NCI-H2196 (cell line): ENCODE measurements around the gene CDRT15L2.
"Not testable (repeated sequence)": the region's sequence is repeated elsewhere in the genome, so short reads cannot be mapped to it uniquely, and the experiment has no call there.

Experiments
- DNase-seq: peaks from one replicate; lab custom pipeline; 2025; ENCODE audit not compliant: unreplicated experiment; lab: John Stamatoyannopoulos, UW

The CDRT15L2 gene

DNA sequence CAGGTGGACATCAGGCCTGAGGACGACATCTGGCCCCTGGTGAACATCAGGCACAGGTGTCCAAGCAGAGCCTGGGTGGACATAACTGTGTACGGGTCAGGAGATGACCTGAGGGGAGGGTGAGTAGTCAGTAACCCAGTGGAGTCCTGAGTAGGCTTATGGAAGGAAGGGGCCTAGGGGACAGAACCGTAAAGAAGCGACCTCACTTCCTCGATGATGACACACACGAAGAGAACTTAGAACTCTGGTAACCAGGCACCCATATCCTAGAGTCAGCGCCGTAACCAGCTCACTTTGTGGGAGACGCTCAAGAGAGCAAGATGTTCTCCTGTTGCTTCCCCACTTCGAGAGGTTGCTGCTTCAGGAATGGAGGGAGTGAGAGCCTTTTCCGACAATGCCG is at the start of gene CDRT15L2:
Gene CDRT15L2, plus strand, starts transcription at position 301 of the 400 bp plus-strand sequence. Its CDS starts 20 bp downstream, at position 321.
- not testable (repeated sequence) for DNase-seq

DNA sequence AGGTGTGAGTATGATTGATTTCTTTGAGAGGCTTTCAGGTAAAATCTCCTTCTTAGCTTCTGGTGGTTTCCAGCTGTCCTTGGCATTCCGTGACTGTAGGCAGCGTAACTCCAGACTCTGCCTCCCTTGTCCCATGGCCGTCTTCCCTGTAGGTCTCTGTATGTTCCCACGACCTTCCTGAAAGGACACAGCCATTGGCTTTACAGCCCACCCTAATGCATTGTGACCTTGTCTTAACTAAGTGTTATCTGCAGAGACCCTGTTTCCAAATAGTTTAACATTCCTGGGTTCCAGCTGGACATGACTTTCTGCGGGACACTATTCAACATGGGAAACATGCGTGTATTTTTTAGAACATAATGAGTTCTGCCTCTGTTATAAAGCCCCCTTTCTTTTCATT is 49.4 kb upstream of the CDRT15L2 start:
- DNase-seq = not testable (repeated sequence)

DNA sequence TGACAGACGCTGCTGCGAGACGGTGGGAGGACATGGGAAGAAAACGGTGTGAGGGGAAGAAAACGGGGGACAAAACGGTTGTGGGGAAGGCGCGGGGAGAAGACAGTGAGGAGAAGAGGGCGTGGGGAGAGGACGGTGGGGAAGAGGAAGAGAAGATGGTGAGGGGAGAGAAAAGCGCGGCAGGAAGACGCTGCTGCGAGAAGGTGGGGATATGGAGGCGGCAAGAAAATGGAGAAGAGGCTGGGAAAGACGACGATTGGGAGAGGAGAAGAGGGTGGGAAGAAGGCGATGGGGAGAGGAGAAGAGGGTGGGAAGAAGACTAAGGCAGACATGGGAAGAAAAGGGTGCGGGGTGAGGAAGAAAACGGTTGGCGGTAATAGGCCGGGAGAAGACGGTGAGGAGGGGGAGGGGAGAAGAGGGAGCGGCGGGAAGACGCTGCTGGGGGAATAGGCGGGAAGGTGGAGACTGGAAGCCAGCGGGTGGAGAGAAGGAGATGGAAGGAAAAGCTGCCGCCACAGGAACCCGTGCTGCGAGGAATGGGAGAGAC is 46.9 kb upstream of the CDRT15L2 start:
- not testable (repeated sequence) for DNase-seq

DNA sequence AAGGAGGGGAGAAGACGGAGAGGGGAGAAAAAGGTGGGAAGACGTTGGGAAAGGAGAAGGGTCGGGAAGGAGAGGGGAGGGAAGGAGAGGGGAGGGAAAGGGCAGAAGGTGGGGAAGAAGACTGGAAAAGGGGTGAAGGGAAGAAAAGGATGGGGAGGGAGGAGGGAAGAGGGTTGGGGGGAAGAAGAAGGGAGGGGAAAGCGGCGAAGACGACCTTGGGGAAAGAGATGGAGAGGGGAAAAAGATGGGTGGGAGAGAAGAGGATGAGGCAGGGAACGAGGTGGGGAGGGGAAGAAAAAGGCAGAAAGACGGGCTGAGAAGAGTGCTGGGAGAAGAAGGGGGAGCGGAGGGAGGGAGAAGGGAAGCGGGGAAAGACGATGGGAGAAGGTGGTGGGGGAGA is 46.3 kb upstream of the CDRT15L2 start:
- DNase-seq = not testable (repeated sequence)

DNA sequence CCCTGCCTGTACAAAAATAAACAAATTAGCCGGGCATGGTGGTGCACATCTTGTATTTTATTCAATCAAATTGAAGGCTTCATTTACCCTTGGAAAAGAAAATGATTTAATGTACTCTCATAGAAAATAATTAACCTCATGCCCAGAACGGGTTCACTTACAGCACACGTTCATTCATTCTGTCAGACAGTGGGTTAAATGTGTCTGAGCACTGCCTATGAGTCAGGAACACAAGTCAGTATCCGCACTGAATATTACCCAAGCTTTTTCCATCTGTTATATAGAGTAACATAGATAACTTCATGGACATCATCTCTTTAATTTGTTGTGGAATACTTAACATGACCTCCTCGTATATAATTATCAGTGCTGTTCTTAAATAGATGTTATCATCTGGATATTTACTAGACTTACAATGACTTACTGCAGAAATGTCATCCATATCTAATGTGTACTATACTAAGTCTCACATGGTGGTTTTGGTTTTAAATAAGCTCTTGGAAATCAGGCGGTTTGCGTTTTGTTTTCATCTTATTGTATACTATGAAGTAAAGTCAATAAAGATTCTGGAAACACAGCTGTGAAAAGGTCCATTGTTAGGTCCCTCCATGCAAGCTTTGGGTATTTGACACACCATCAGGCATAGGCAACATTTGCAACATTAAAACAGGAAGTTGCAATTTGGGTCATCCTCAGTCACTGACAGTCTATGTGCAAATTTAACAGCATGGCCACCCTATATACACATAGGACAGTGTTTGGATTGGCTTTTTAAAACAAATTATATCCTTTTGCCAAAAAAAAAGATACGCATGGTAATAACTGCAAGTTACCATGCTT is 44.6 kb upstream of the CDRT15L2 start:
- not testable (repeated sequence) for DNase-seq

- DNase-seq = not testable (repeated sequence)
Observed at GRCh38 chr17:20540414-20540813, 39.1 kb upstream of the CDRT15L2 start.

- not testable (repeated sequence) for DNase-seq
Observed at GRCh38 chr17:20540865-20541264, 38.7 kb upstream of the CDRT15L2 start.

GRCh38 chr17:20541853-20542546 is 37.5 kb upstream of the CDRT15L2 start:
- DNase-seq = not testable (repeated sequence)

DNA sequence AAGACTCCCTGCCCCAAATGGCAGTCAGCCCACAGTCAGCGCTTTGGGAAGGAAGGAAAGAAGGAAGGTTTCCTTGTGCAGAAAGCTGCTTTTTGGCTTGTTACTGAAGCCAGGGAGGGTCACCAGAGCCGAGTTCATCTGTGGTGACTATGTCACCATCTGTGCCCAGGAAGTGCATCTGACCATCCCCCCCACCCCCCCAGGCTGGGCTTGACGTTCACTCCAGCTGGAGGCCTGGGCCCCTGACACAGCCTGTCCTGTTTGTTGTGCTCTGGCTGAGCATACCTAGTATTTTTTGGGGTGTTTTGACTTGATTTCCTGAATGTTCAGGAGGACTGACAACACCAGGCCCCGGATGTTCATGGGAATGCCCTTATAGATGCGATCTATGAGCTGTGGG is 31.6 kb upstream of the CDRT15L2 start:
- not testable (repeated sequence) for DNase-seq

DNA sequence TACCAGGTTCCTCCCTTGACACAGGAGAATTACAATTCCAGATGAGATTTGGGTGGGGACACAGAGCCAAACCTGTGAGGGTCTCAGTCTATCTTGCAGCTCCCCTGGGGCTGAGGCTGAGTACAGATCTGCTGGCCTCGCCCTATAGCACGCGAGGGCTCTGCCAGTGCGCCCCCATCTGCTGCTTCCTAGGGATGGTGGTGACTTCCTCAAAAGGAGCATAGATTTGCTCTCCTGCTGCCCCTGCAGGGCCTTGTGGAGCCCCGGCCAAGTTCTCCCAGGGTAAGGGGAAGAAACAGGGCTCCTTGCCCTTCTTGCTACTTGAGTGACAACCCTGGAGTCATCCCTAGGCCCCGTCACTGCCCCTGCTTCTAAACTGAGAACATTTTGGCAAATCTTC is 26.6 kb upstream of the CDRT15L2 start:
- DNase-seq = not testable (repeated sequence)

GRCh38 chr17:20554728-20555127 is 24.8 kb upstream of the CDRT15L2 start:
- not testable (repeated sequence) for DNase-seq

- not testable (repeated sequence) for DNase-seq
Observed at GRCh38 chr17:20555135-20556010, 24.2 kb upstream of the CDRT15L2 start.

DNA sequence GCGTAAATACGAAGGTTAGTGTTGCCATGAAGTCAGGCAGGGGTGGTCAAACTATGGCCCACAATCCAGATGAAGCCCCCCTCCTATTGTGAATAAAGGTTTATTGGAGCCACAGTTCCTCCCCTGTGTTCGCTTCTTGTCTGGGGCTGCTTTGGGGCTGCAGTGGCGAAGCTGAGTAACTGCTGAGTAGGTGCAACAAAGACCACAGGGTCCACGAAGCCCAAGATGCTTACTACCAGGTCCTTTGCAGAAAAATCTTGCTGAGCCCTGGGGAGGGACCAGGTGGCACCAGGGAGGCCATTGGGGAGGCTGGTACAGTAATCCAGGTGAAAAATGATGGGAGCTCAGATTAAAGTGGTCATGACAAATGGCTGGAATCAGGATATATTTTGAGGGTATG is 21.4 kb upstream of the CDRT15L2 start:
- DNase-seq = not testable (repeated sequence)

DNA sequence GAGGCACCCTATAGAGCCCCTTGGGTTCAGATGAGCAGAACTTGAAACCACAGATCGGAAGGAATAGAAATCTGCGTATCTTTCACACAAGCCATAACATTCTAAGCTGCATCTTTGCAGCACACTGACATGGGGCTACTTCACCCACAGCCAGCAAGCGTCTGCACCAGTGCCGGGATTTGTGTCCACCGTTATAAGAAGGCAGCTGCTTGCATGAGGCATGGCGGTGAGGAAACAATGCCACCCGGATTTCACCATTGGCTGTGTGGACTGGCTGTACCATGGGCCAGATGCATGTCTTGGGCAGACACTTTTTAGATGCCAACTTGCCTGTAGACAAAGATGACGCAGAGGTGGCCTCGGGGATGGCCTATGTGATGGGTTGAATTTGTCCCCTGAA is 20.5 kb upstream of the CDRT15L2 start:
- not testable (repeated sequence) for DNase-seq

GRCh38 chr17:20562587-20562986 is 16.9 kb upstream of the CDRT15L2 start:
- DNase-seq = no peak

DNA sequence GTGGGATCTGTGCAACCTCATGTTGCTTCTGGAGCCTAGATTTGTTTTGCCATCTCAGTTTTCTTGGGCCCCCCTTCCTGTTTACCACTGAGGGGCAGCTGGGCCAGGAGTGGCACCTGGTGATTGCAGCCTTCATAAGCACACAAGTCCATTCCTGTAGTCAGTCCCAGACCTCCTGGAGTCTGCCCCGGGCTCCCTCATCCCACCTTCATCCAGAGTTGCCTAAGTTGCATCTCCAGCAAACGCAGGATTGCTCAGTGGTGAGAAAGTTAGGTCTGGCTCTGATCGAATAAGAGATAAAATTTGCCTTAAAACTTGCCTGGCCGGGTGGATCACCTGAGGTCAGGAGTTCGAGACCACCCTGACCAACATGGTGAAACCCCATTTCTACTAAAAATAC is 14.3 kb upstream of the CDRT15L2 start:
- DNase-seq = not testable (repeated sequence)

GRCh38 chr17:20565711-20566110 is 13.8 kb upstream of the CDRT15L2 start:
- no peak for DNase-seq

DNA sequence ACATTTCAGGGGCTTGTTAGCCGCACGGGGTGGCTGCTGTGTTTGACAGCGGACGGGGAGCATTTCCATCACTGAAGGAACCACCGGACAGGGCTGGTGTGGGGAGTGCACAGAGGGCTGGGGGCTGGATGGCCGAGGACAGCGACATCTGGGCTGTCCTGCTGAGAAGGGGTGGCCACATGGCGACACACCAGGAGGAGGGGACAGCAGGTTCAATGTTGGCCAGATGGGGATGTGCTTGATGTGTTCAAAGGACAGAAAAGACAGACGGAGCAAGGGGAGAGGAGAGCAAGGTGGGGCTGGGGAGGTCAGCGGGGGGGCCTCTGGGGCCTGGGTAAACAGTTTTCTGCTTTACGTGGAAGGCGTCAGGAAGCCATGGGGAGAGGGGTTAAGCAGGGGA is 12.8 kb upstream of the CDRT15L2 start:
- not testable (repeated sequence) for DNase-seq

- DNase-seq = not testable (repeated sequence)
Observed at GRCh38 chr17:20567421-20567820, 12.1 kb upstream of the CDRT15L2 start.

- not testable (repeated sequence) for DNase-seq
Observed at GRCh38 chr17:20568604-20569003, 10.9 kb upstream of the CDRT15L2 start.

GRCh38 chr17:20571653-20572052 is 7.9 kb upstream of the CDRT15L2 start:
- DNase-seq = not testable (repeated sequence)
